HG02840 (cell line): ENCODE results near the gene ZNF708.
"Not testable (repeated sequence)": the region's sequence is repeated elsewhere in the genome, so short reads cannot be mapped to it uniquely, and the experiment has no call there.

Experiments
- ATAC-seq: cut with Tn5 transposase; IDR thresholded peaks from one replicate; pipeline ENCODE4 v1.9.1; 2021; ENCODE audit warnings: mild to moderate bottlenecking, moderate library complexity, moderate number of reproducible peaks; ENCODE audit not compliant: unreplicated experiment, low FRiP score

The ZNF708 gene

GRCh38 chr19:21260848-21261381, 68.3 kb downstream of the ZNF708 start:
- ATAC-seq: not testable (repeated sequence)

- no peak for ATAC-seq
Measured at GRCh38 chr19:21260164-21260847, 68.9 kb downstream of the ZNF708 start.

GRCh38 chr19:21259421-21260124, 69.6 kb downstream of the ZNF708 start:
- not testable (repeated sequence) for ATAC-seq

- ATAC-seq: no peak
Measured at GRCh38 chr19:21256722-21257121, 72.5 kb downstream of the ZNF708 start.
